Thyroid gland (tissue), 4 donors: Measurements from ENCODE around the gene GHRL.

Experiments used
- CTCF ChIP-seq, 6 experiments: fragments of 200-600 bp in 3 of 6; fragments of 450-650 bp in 3 of 6; sonication (generic) in 3 of 6; IDR thresholded peaks; one replicate each; pipeline ENCODE4 v1.5.1; 2016 to 2019; ENCODE audit warnings: antibody characterized with exemption in 6 of 6, mild to moderate bottlenecking in 2 of 6, inconsistent platforms in 1 of 6, moderate library complexity in 1 of 6
- POLR2A ChIP-seq, 2 donors: fragments of 450-650 bp; IDR thresholded peaks; one replicate each; pipeline ENCODE4 v1.6.1; 2017; ENCODE audit warnings: antibody characterized with exemption in 2 of 2, mild to moderate bottlenecking in 2 of 2, moderate library complexity in 1 of 2

- TF ChIP-seq CTCF (IDR thresholded peaks at IDR 0.05) (no peak), POLR2A (IDR thresholded peaks at IDR 0.05) (no peak)
Measured at GRCh38 chr3:10273702-10274305, 18.9 kb downstream of the GHRL start.
